Fibroblast of pulmonary artery (primary cell): ENCODE measurements around the gene COL24A1.

Experiments used
- DNase-seq: peaks from one replicate; pipeline ENCODE4 v3.0.0-alpha.2; 2010; ENCODE audit warnings: low read depth
- H3K4me3 ChIP-seq: replicated peaks from 2 replicates; pipeline ENCODE4 v1.5.1; 2011; ENCODE audit warnings: low read depth, mild to moderate bottlenecking, control low read depth, low read length, moderate library complexity
- TF ChIP-seq, protein P1 (sequence below): IDR thresholded peaks from 2 replicates; pipeline ENCODE4 v1.5.1; 2011; ENCODE audit warnings: mild to moderate bottlenecking, control low read depth, low read length, inconsistent platforms; ENCODE audit errors: missing control alignments

Gene COL24A1

DNA sequence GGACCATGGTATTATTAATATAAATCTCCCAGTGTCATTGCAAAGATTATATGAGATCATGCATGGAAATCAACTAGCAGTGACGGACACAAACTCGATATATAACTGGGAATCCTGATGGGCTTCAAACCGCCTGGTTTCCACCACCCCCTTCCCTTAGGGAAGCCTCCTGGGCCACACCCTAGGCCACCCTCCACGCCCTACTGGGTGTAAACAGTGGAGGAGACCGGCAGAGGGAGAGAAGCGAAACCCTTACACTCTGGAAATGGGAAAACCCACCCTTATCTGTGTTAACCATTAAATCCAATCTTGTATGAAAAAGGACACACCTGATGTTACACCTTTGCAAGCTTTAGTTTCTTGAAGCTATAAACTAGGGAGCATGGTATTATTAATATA, 447.7 kb downstream of the COL24A1 start:
- DNase-seq: no peak
- TF ChIP-seq, protein P1, sequence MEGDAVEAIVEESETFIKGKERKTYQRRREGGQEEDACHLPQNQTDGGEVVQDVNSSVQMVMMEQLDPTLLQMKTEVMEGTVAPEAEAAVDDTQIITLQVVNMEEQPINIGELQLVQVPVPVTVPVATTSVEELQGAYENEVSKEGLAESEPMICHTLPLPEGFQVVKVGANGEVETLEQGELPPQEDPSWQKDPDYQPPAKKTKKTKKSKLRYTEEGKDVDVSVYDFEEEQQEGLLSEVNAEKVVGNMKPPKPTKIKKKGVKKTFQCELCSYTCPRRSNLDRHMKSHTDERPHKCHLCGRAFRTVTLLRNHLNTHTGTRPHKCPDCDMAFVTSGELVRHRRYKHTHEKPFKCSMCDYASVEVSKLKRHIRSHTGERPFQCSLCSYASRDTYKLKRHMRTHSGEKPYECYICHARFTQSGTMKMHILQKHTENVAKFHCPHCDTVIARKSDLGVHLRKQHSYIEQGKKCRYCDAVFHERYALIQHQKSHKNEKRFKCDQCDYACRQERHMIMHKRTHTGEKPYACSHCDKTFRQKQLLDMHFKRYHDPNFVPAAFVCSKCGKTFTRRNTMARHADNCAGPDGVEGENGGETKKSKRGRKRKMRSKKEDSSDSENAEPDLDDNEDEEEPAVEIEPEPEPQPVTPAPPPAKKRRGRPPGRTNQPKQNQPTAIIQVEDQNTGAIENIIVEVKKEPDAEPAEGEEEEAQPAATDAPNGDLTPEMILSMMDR: no peak
- peak overlapping the region; percentile 87 for H3K4me3 ChIP-seq

DNA sequence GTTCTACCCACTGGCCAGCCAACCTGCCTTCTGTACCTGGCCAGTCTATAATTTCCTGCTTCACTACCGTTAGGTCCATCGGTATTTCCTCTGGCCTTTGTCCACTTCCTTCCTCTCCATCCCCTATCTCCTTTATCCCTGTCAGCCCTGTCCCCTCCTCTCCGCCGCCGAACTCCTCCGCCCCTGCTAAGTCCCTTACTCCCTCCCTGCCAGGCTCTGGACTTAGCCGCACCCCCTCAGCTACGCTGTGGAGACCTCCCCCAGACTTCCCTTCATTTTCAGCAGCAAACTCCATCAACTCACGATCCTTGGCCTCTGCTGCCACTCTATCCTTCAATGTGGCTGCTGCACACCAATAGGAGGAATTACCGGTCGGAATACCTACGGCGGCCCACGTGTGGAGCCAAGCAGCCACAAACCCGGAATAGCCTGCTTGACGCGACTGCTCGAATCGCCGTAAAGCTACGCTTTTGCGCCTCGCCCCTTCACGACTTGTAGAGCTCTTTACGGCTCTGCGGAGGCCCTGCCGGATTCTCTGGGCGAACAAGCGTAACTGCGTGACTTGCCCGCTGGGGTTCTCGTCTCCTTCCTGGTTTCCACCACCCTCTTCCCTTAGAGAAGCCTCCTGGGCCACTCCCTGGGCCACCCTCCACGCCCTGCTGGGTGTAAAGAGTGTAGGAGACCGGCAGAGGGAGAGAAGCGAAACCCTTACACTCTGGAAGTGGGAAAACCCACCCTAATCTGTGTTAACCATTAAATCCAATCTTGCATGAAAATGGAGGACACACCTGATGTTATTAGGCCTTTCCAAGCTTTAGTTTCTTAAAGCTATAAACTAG, 448.4 kb downstream of the COL24A1 start, which contains the start of gene ZNHIT6:
Gene ZNHIT6 (minus strand): TSS at position 444 of the 839 bp plus-strand sequence. CDS start 149 bp downstream, at position 295.
- peak; percentile 98 for DNase-seq
- TF ChIP-seq, protein P1: peak; percentile 33
- peak within 1 kb of the TSS; percentile 87 for H3K4me3 ChIP-seq

DNA sequence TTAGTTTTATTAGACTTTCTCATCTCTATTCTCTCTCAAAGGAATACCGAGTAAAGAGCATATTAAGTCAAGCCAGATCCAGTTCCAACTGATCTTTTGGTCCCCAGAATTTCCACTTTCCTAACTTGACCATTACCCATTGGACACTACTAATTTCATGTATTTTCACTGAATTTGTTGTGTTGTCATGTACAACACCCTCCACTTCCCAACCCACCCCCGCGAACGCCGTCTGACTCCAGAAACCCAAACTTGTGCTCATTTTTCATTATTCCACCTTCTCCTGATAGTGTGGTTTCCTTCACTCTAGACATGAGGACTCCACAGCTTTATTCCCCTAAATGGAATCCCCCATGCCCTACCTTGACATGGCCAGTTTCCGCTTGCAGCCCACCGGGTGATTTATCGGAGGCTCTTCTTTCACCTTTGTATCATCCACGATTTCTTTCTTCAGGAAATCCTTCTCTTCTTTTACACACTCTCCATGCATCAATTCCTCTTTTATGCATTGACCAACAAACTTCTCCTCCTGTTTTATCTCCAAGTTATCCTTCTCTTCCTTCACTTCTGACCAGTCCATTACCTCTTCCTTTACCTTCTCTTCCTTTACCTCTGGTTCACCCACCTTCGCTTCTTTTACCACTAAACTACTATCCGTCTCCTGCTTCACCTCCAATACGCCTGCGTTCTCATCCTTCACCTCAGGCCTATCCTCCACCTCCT, 449.1 kb downstream of the COL24A1 start:
- TF ChIP-seq, protein P1: no peak
- H3K4me3 ChIP-seq: peak overlapping the region; percentile 87
- no peak for DNase-seq

DNA sequence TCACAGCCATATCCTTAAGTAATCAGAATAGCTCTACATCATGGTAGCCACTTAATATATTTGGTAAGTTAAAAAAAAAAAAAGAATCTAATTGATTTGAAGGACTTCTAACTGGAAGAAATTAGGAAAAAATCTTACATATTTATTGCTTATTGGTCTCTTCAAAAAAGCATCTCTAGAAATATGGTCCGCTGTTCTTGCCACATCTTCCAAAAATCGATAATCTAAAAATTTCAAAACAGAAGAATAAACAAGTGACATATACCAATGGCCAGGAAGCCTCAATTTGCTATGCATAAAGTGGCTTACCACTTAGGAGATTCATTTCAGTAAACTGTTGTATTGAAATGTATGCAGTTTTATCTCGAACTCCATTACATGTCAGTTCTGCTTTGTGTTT, 450.6 kb downstream of the COL24A1 start:
- H3K4me3 ChIP-seq: no peak overlapping the region
- no peak for DNase-seq
- TF ChIP-seq, protein P1: no peak

DNA sequence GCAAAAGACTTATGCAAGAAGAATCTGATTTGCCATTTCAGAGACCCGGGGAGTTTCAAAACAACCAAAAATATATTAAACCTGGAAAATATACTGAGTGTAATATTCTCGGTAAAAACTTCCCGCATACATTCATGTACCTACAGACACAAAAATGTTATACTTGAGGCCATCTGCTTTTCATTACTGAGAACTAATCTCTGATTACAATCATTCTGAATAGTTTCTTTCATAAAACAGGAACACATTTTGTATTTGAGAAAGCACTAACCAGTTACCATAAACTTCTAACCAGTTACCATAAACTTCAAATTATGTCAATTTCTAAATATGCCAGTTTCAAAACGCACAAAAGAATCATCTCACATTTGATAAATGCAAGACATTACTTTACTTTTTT, 456.1 kb downstream of the COL24A1 start:
- TF ChIP-seq, protein P1: no peak
- no peak for DNase-seq
- no peak overlapping the region for H3K4me3 ChIP-seq

DNA sequence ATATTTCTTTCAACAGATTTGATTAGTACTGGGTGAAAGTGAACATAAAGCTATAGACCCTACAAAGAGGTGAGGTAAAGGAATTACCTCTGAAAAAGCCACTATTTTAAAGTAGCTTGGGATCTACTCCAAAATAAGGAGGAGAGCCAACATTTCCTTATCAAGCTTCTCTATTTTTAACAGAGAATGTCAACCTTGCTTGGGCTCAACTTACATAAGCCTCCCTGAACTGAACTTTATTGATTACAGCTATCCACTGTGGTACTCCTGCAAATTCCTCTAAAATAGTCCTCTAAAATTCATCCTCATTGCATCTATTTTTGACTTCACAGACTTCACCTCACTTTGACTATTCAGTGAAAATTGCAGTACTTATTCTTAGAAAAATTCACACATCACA, 458.7 kb downstream of the COL24A1 start:
- TF ChIP-seq, protein P1: no peak
- no peak overlapping the region for H3K4me3 ChIP-seq
- DNase-seq: no peak
